ENCODE data around the gene ZSWIM7.

ZSWIM7 gene, protein sequence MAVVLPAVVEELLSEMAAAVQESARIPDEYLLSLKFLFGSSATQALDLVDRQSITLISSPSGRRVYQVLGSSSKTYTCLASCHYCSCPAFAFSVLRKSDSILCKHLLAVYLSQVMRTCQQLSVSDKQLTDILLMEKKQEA

DNA sequence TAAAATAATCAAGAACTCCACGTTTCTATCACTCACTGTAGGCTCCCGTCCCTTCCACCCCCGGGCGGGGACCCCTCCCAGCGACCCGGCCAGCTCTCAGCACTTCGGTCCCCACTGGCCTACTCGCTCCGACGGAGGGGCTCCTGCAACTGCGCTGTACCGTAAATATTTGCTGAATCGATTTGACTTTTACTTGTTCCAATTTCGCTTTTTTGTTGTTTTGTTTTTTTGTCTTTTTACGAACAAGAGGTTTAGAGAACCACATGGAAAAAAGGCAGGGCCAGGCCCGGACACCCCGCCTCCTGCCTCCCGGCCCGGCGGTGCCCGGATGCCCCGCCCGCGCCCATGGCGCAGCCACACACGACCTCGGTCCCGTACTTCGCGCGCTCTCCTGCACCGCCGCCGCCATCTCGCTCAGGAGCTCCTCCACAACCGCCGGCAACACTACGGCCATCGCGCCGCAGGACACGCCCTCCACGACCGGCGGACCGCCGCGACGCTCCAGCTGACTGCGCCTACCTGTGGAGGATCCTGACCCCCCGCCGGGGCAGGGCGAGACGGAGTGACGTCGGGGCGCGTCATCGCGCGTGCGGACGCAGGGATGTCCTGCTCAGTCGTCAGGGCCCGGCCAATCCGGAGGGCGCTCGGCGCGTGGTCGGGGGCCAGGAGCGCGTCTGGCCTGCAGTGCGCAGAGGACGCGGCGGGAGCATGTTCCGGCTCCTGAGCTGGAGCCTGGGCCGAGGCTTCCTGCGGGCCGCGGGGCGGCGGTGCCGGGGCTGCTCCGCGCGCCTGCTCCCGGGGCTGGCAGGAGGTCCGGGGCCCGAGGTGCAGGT is at the start of gene ZSWIM7, which contains the start of gene TTC19:
Gene ZSWIM7 (minus strand): TSS at position 564 of the 833 bp plus-strand sequence. CDS start 110 bp downstream, at position 454.
Gene TTC19 (plus strand): TSS at position 684 of the 833 bp plus-strand sequence. CDS start 25 bp downstream, at position 709.
- DNase-seq (ENCODE audit: low read depth in 2 of 2): peak; percentile 83 to 84

DNA sequence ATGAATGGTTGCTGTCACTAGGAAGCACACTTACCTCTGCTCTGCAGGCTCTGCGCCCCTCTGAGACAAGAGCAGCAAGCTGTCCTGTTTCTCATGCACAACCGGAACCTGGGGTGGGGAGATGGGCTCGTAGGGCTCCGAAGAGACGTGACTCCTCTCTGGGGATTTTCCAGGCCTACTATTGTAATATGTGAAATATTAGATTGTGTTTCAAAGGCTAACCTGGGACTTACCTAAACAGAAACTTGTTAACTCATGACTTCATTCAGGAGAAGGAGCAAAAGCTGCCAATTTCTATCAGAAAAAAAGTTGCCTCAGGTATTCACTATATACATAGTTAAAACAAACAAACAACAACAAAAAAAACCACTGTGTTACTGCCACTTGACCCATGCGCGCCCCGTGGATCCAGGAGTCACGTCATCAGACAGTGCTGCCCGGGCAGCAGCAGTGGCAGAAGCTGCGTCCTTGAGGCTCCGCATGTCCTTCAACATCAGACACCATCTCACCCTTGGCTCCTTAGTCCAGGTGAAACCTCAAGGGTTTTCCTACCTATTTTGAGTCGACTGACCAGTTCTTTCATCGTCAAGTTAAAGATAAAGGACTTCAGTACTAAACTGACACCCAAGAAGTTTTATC is 49.4 kb upstream of the ZSWIM7 start:
- DNase-seq (ENCODE audit: low read depth in 2 of 2): no peak

DNA sequence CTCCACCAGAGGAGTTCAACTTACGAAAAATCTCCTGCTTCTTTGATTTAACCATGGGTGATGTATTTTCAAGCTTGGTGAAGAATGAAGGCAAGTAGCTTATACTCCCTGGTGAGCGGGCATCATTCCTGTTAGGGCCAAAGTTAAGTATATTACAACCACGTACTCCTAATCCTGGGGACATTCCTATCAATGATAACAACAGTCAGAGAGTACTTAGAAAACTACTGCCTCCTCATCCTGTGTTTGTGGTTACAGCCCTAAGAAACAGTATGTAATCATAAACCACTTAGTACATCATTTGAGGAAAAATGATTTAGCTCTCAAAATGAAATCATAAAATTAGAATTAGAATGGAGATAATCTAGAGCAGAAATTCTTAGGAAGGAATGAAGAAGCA is 47.5 kb upstream of the ZSWIM7 start:
- DNase-seq (ENCODE audit: low read depth in 2 of 2): no peak

DNA sequence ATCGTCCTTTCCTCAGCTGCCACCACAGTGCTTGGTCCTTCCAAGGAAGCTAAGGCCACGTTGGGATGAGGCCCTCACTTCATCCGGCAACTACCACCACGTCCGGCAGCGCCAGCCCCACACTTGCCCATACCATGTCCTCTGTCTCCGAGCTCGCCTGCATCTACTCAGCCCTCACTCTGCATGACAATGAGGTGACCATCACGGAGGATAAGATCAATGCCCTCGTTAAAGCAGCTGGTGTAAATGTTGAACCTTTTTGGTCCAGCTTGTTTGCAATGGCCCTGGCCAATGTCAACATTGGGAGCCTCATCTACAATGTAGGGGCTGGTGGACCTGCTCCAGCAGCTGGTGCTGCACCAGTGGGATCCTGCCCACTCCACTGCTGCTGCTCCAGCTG is 45.0 kb upstream of the ZSWIM7 start:
- DNase-seq (ENCODE audit: low read depth in 2 of 2): no peak

DNA sequence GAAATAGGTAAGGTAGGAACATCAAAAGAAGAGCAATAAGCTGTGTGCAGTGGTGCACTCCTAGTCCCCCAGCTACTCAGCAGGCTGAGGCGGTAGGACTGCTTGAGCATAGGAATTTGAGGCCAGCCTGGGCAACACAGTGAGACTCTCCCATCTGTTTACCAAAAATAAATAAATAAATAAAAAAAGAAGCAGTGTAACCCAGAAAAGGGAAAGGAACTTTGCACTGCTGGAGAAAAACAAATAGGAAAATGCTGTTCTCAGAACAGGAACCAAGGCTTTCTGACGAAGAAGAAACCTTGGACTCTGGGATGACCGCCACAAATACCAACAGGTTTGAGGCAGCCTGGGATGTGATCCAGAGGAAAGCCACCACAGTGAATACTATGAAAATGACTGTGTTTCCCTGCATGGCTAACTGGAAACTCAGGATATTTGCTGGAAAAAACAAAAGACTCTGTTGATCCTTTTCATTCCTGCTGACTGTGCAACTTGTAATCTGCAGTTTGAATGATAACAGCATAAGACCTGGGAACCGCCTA is 41.3 kb upstream of the ZSWIM7 start:
- DNase-seq (ENCODE audit: low read depth in 2 of 2): no peak

DNA sequence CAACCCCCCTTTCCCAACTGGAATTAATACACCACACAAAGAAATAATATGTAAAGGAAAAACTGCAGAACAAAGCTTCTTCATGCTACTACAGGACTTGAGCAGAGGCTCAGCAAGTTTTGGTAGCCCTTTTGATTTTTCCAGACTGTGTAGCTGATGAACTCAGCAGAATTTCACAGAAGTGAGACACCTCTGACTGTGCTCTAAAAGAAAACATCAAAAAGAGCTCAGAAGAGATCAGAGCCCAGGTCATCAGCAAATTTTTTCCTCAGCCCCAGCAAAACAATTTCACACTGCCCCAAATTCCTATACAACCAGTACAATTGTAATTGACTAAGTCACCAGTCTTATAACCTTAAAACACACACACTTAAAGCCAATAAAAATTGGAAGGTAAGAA is 38.1 kb upstream of the ZSWIM7 start:
- DNase-seq (ENCODE audit: low read depth in 2 of 2): no peak

DNA sequence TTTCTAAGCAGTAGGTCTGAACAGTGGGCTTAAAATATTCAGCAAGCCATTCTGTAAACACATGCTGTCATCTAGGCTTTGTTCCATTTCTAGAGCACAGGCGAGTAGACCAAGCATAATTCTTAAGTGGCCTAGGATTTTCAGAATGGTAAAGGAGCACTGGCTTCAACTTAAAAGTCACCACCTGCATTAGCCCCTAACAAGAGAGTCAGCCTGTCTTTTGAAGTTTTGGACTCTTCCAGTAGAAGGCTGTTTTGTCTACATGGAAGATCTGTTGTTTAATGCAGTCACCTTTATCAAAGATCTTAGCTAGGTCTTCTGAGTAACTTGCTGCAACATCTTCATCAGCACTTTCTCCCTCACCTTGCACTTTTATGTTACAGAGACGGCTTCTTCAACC is 36.8 kb upstream of the ZSWIM7 start:
- no peak for DNase-seq (ENCODE audit: low read depth in 2 of 2)

DNA sequence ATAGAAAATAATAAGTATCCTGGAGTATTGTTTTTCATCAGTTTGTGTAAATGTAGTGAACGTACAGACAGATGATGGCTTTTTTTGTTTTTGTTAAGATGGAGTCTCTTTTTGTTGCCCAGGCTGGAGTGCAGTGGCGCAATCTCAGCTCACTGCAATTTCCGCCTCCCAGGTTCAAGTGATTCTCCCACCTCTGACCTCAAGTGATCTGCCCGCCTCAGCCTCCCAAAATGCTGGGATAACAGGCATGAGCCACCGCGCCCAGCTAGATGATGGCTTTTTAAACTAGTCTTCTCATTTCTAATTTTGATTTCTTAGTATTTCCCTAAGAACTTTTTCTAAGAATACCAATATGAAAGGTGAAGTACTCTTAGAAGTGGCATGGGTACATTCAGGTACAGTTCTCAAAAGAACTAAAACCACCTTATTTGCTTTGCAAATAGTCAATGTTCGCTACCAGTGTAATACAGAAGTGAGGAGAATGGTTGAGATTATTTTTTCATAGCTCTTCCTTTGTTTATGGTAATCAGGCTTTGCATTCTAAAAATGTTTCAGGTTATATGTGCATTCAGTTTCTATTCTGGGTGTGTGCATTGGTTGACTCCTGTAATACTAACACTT is 34.3 kb upstream of the ZSWIM7 start:
- DNase-seq (ENCODE audit: low read depth in 2 of 2): no peak

DNA sequence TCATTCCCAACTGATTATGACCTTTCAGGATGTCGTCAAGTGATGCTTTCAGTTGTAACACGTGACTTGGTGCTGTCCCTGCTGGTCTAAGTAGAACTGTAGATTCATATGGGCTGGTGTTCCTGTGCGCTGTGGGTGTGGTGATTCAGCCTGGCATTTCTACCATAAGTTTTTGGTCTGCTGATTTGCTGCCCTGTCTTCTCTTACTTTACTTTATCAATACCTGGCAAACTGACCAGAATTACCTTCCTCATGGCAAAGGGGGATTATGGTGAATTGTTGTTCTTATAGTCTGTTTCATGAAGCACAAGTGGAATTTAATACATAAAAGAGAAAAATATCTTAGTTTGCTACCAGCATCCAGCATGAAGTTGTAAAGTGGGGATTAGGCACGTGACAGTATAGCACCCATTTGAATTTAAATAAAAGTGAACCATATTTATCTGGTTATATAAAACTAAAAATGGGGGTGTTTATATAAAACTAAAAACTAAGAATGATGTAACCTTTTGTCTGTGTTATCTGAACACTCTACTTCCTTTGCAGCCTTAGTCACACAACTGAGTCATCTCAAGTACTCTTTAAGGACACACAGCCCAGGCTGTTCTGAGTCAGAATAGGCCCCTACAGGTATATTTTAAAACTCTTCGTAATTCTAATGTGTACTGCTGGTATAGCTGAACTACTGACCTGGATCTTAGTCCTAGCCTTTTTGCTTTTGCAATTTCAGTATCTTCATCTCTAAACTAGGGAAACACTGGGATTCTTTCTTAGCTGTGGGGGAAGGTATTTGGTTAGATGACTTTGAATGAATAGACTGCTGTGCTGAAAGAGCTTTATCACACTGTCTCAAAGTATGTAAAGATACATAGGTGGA is 28.4 kb upstream of the ZSWIM7 start:
- DNase-seq (ENCODE audit: low read depth in 2 of 2): peak in 1 of 2 donors; percentile 12

DNA sequence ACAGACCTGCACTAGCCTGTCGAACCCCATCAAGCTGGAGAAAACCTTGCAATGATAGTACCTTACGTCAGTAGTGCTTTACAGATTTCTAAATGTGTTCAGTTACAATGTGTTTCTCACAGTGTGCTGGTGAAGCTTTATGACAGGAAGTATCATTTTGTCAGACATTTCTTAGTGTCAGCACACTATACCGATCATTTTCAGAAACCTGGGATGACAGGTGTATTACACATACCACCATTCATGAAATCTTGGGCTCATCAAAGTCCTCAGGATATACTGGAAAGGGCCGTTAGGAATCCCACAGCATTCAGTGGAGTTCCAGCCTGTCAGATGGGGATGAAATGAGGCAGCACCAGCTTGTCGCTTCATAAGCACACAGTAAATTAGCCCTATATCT is 27.4 kb upstream of the ZSWIM7 start:
- no peak for DNase-seq (ENCODE audit: low read depth in 2 of 2)

DNA sequence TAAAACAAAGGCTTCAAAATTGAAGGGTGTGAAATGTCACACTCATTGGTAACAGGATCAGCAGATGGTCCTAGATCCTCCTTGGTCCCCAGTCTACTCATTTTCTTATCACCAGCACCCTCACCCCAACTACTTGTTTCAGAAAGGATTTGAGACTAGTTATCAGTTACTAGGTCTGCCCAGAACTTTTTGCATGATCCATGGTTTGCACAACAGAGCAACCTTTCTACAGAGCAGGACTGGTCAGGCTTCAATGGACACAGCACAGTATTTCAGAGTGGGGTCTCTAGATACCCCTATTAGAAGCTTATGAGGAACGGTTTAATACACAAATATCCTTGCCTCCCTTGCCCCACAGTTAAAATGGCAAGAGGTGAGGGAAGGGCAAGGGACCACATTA is 25.7 kb upstream of the ZSWIM7 start:
- no peak for DNase-seq (ENCODE audit: low read depth in 2 of 2)

DNA sequence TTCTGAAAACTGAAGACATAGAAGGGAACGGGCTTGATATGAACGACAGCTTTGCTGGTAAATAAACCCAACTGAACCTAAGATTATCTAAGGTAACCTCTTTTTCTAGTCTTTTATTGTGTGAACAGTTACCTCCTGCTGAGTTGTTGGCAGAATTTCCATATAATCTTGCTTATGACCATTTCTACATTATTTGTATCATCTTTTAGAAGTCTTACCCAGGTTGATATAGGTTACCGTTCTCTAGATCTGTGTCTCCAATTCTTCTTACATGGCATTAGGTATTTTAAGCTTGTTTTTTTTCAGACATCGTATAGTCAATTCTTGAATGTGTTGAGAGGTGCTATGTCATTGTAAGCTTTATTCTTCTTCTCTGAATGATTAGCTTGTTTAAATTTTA is 24.4 kb upstream of the ZSWIM7 start:
- no peak for DNase-seq (ENCODE audit: low read depth in 2 of 2)

DNA sequence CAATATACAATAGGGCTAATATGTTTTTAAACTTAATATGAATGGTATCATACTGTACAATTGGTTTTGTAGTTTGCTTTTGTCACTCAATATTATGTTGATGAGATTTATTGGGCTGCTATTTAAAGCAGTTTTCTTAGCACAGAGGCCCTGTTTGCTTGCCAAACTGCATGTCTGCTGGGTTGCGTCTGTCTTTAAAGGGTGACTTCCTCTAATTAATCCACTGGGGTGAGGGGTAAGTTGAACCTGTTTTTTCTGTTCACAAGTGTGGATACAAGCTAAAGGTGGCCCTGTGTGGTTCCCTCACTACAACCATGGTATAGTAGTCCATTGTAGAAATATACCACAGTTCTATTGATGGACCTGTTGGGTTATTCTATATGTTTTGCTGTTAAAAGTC is 19.8 kb upstream of the ZSWIM7 start:
- DNase-seq (ENCODE audit: low read depth in 2 of 2): no peak

DNA sequence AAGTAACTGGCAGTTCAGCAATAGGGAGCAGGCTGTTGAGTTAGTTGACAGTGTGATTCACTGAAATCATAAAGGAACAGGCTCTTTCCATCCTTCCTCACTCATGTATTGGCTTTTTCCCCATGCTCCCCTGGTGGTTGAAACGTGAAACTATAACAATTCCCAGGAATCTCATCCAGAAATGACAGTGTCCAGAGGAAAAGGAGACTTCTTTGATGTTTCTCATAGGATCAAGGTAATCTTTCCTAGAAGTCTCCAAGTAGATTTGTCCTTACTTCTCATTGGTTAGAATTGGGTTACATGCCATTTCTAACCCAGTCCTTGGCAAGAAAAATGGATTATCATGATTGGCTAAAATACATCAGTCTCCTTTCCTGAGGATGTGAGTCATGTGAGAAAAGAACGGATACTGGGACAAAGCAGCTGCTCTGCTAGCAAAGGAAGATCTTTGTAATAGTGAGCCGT is 14.5 kb upstream of the ZSWIM7 start:
- no peak for DNase-seq (ENCODE audit: low read depth in 2 of 2)

DNA sequence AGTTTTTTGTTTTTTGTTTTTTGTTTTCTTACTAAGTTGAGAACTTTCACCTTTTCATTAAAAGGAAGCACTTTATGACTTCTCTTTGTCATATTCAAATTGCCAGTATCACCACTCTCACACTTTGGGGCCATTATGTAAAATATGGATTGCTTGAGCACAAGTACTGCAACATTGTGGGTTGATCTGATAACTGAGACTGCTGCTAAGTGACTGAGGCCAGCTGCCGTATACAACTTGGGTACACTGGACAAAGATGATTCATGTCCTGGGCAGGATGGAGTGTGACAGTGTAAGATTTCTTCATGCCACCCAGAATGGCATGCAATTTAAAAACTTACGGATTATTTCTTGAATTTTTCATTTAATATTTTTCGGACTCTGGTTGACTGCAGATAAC is 7.9 kb upstream of the ZSWIM7 start:
- no peak for DNase-seq (ENCODE audit: low read depth in 2 of 2)

DNA sequence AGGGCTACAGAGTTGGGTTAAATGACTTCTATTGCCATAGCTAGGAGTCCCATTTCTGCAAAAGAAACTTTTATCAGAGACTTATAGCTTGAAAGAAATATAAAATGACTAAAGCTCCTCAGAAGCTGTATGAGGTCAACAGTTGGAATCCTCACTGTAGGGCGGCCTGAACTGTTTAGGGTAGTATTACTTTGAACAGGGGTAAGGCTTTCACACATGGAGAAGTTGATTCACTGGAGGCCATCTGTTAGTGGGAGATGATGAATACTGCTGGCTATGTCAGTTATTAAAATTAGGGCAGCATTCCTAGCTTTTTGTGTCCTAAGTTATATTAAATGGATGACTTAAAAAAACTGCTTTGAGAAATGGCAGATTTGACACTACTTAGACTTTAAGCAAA is 6.1 kb upstream of the ZSWIM7 start:
- no peak for DNase-seq (ENCODE audit: low read depth in 2 of 2)

DNA sequence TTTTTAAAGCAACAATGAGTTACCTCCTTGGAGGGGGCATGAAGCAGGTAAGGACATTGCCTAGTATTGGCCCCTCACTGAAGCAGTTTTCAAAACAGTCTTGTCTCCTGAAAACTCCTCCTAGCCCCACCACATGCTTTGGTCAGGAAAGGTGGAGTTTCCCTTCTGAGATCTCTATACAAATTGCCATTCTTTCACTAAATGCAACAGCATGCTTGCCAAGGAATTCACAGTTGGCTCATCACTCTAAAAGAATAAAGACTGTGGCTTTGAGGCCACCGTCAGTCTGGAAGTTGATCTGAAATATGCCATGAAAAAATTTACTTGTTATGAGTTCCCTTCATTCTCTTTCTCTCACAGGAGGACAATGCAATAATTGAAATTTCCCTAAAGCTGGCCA is 4.3 kb upstream of the ZSWIM7 start:
- no peak for DNase-seq (ENCODE audit: low read depth in 2 of 2)

DNA sequence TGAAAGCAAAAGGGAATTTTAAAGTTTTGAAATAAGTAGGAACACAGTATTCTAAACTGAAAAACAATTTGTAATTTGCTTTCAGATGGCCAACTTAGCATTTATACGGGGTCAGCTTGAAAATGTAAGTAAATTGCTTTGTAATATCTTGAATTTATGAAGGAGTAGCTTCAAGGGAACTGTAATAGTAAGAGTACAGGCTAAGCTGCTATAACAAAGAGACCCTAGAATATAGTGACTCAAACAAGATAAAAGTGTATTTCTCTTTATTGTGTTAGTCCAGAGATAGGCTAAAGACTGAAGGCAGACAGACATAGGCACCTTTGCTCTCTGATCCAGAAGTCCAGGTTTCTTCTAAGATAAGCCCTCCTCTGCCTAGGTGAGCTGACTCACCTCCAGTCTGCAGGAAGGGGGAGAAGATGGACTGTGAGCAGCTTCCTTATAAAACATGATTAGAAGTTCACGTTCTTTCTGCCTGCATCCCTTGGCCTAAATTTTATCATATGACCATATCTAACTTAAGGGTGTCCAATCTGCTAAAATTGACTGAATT is 3.3 kb upstream of the ZSWIM7 start:
- no peak for DNase-seq (ENCODE audit: low read depth in 2 of 2)

DNA sequence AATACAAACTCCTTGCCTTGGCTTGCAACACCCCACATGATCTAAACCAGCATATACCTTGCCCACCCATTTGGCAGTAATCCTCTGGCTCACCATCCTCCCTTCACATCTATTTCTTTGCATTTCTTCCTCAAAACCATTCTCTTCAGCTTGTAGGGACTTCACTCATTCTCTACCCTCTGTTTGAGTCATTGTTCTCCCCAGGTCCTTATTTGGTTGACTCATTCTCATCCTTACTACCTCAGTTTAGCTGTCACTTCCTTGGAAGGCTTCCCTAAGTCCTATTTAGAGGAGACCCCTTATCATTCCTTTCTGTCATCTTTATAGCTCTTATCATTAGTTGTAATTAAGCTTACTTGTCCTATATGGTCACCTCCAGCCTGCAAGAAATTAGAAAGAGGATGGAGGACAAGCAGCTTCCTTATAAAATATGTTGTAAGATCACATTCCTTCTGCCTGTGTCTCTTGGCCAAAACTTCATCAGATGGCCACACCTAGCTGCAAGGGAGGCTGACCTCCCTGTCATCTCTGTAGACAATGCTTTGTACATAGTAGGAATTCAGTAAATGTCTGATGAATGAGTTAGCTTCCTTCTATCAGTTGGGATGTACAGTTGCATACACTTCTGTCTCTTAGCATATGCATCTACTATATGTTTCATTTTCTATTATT is 1.9 kb upstream of the ZSWIM7 start:
- no peak for DNase-seq (ENCODE audit: low read depth in 2 of 2)

All from stimulated activated CD8-positive, alpha-beta memory T cell treated with anti-CD3 and anti-CD28 coated beads, Interleukin-2, amount 100 ng/mL, for 1 hour (primary cell).